Thyroid gland (tissue), 4 donors: ENCODE data around the gene CNTLN. TPM values are rescaled to one million over a fixed set of nuclear protein-coding genes. Genes with fewer than 3 reads are reported as not detected.
"Not testable (repeated sequence)": the region's sequence is repeated elsewhere in the genome, so short reads cannot be mapped to it uniquely, and the experiment has no call there.

Source experiments
- DNase-seq, 2 donors: peaks; one replicate each; pipeline ENCODE4 v3.0.0-alpha.2; 2019
- H3K27ac ChIP-seq, 3 donors: fragments of 200-600 bp; sonication (generic); 1 replicate in 2 of 3; 2 replicates in 1 of 3; pipeline ENCODE4 v1.5.1; 2016 to 2019; ENCODE audit warnings: mild to moderate bottlenecking in 1 of 3, moderate library complexity in 1 of 3
- H3K27me3 ChIP-seq: fragments of 200-600 bp; sonication (generic); one replicate; pipeline ENCODE4 v1.5.1; 2019
- H3K36me3 ChIP-seq, 2 donors: fragments of 200-600 bp; sonication (generic); one replicate each; pipeline ENCODE4 v1.5.1; 2016 to 2019
- H3K4me1 ChIP-seq, 2 donors: fragments of 200-600 bp; sonication (generic); one replicate each; pipeline ENCODE4 v1.5.1; 2017 to 2019
- H3K4me3 ChIP-seq, 3 donors: fragments of 200-600 bp; sonication (generic); replicated peaks in 1 of 3; 1 replicate in 2 of 3; 2 replicates in 1 of 3; pipeline ENCODE4 v1.5.1; 2016; ENCODE audit warnings: mild to moderate bottlenecking in 1 of 3
- H3K9me3 ChIP-seq: fragments of 200-600 bp; sonication (generic); one replicate; pipeline ENCODE4 v1.5.1; 2017
- CTCF ChIP-seq, 6 experiments: fragments of 200-600 bp in 3 of 6; fragments of 450-650 bp in 3 of 6; sonication (generic) in 3 of 6; IDR thresholded peaks; one replicate each; pipeline ENCODE4 v1.5.1; 2016 to 2019; ENCODE audit warnings: antibody characterized with exemption in 6 of 6, mild to moderate bottlenecking in 2 of 6, inconsistent platforms in 1 of 6, moderate library complexity in 1 of 6
- POLR2A ChIP-seq, 2 donors: fragments of 450-650 bp; IDR thresholded peaks; one replicate each; pipeline ENCODE4 v1.6.1; 2017; ENCODE audit warnings: antibody characterized with exemption in 2 of 2, mild to moderate bottlenecking in 2 of 2, moderate library complexity in 1 of 2
- WGBS, 2 donors: methylation state at CpG; one replicate each; pipeline ENCODE4 v1.1.5; 2017; 5-methylcytosine and 5-hydroxymethylcytosine counted together
- intact Hi-C: fragments of 100-400 bp; cut with DNase I; formaldehyde crosslinking; loops from one replicate; pipeline ENCODE4 v1.15.1; 2023
- total RNA-seq, 4 donors: library from RNA; depleted of rRNA; stranded (reverse); fragments of >200 nt; gene quantifications; one replicate each; pipeline ENCODE4 v1.2.3, GENCODE V29; 2016

Gene CNTLN
- total RNA-seq, 4 donors from 2014 or later = 10.0 to 16.1 (median 12.2) TPM

- no peaks in the 10 kb centered on the region for H3K36me3 ChIP-seq
- no peak for TF ChIP-seq POLR2A (IDR thresholded peaks at IDR 0.05)
- no peak for TF ChIP-seq CTCF (IDR thresholded peaks at IDR 0.05)
- no peak for DNase-seq
- H3K27me3 ChIP-seq = no peaks in the 10 kb centered on the region
- no peak overlapping the region for H3K4me3 ChIP-seq
- no peaks in the 10 kb centered on the region for H3K9me3 ChIP-seq
- no peak overlapping the region for H3K27ac ChIP-seq
- intact Hi-C loops = no loop called here
- H3K4me1 ChIP-seq = no peaks in the 10 kb centered on the region
Observed at GRCh38 chr9:17251100-17251499, 116.3 kb downstream of the CNTLN start.

DNA sequence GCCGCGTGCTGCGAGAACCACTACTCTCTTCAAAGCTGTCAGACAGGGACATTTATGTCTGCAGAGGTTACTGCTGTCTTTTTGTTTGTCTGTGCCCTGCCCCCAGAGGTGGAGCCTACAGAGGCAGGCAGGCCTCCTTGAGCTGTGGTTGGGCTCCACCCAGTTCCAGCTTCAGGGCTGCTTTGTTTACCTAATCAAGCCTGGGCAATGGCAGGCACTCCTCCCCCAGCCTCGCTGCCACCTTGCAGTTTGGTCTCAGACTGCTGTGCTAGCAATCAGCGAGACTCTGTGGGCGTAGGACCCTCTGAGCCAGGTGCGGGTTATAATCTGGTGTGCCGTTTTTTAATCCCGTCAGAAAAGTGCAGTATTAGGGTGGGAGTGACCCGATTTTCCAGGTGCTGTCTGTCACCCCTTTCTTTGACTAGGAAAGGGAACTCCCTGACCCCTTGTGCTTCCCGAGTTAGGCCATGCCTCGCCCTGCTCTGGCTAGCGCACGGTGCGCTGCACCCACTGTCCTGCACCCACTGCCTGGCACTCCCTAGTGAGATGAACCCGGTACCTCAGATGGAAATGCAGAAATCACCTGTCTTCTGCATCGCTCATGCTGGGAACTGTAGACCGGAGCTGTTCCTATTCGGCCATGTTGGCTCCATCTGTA lies 133.8 kb downstream of the CNTLN start:
- H3K4me3 ChIP-seq, H3K4me1 ChIP-seq: not testable (repeated sequence)
- WGBS, 2 donors = 89 to 93% methylated on average over 16 to 19 of the region's 19 CpGs

DNA sequence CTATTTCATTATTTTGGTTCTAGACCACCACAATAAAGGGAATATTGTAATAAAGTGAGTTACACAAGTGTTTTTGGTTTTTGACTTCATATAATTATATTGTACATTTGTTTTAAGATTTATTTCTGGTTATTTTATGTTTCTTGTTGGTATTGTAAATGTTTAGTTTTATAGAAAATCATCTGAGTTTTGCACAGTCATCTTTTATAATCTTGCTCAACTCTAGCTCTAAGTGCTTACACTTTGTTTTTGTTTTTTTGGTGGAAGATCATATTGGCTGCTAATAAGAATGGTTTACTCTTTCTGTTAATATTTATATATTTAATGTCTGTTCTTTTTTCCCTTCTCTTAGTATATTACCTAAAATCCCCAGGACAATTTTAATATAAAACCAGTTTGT lies 135.0 kb downstream of the CNTLN start:
- H3K27me3 ChIP-seq = no peaks in the 10 kb centered on the region
- no peak overlapping the region for H3K4me3 ChIP-seq
- intact Hi-C loops = no loop called here
- DNase-seq = no peak
- no peak for TF ChIP-seq CTCF (IDR thresholded peaks at IDR 0.05)
- no peak for TF ChIP-seq POLR2A (IDR thresholded peaks at IDR 0.05)
- no peaks in the 10 kb centered on the region for H3K9me3 ChIP-seq
- H3K36me3 ChIP-seq = no peaks in the 10 kb centered on the region
- H3K4me1 ChIP-seq = no peaks in the 10 kb centered on the region
- H3K27ac ChIP-seq = no peak overlapping the region

More for the DNA sequence above, 133.8 kb downstream of the CNTLN start:
- peak in 1 of 2 donors; percentile 18 for DNase-seq
- H3K27me3 ChIP-seq, intact Hi-C loops, H3K36me3 ChIP-seq, H3K9me3 ChIP-seq, H3K27ac ChIP-seq: not testable (repeated sequence)

DNA sequence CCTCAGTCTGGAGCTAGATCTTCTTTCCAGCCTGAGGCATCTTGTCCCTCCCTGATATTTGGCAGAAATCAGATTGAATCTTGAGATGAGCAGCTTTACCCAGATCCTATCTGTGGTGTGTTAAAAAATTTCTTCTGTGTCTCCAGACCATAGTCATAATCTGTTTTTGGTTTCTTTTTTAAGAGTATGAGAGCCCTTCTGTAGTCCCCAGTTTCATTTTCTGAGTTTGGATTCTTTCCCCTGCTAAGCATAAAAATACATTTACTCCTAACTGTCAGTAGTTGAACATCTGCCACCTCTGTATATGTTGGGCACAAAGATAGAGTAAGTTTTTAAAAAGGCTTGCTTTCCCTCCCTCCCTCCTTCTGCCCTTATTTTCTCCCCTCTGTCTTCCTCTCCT lies 137.7 kb downstream of the CNTLN start:
- no peak overlapping the region for H3K4me3 ChIP-seq
- H3K27me3 ChIP-seq = no peaks in the 10 kb centered on the region
- no peaks in the 10 kb centered on the region for H3K36me3 ChIP-seq
- no peak for TF ChIP-seq POLR2A (IDR thresholded peaks at IDR 0.05)
- no peaks in the 10 kb centered on the region for H3K9me3 ChIP-seq
- no peak overlapping the region for H3K27ac ChIP-seq
- intact Hi-C loops = no loop called here
- no peak for DNase-seq
- H3K4me1 ChIP-seq = no peaks in the 10 kb centered on the region

GRCh38 chr9:17280350-17281012 lies 145.6 kb downstream of the CNTLN start:
- Histone ChIP-seq H3K4me3 (no peak overlapping the region), H3K27ac (no peak overlapping the region), H3K27me3 (no peaks in the 10 kb centered on the region), H3K4me1 (no peaks in the 10 kb centered on the region), H3K36me3 (peaks cover 0 to 5% of the 10 kb centered on the region in 2 donors), H3K9me3 (no peaks in the 10 kb centered on the region)
- 91 to 93% methylated on average over 4 of the region's 4 CpGs for WGBS, 2 donors
- no peak for DNase-seq
- intact Hi-C loops = no loop called here
- TF ChIP-seq CTCF (IDR thresholded peaks at IDR 0.05) = no peak
- no peak for TF ChIP-seq POLR2A (IDR thresholded peaks at IDR 0.05)

GRCh38 chr9:17290673-17291072 lies 155.8 kb downstream of the CNTLN start:
- H3K27ac ChIP-seq, DNase-seq, H3K9me3 ChIP-seq, H3K4me1 ChIP-seq, H3K36me3 ChIP-seq, H3K27me3 ChIP-seq, H3K4me3 ChIP-seq, intact Hi-C loops: not testable (repeated sequence)
- 95 to 96% methylated on average over 5 to 16 of the region's 22 CpGs for WGBS, 2 donors
